ENCODE results near the gene ARNT2. TPM values are rescaled to one million over a fixed set of nuclear protein-coding genes. Genes with fewer than 3 reads are reported as not detected.

ARNT2 gene
- total RNA-seq, 1 experiment from 2014 or later = 7.4 TPM

DNA sequence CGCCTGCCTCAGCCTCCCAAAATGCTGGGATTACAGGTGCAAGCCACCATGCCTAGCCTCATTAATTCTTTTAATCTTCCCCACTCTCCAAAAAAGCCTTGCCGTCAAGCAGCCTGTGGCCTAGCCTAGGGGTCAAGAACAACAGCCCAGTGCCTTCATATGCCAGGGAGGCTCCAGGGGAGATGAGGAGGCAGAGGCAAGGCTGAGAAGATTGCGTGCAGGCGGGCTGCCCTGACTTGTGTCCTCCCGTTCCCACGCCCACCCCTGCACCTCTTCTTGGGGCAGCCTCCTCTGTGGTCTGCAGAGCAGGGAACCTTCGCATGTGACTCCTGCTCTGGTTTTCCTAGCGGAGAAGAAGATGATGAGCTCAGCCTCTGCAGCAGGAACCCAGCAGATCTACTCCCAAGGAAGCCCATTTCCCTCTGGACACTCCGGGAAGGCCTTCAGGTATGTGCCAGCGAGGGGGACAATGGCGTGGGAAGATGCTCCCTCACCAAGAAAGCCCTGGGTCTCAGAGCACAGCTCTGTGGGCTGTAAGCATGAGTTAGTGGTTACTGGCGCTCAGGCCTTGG lies 172.4 kb downstream of the ARNT2 start:
- Histone ChIP-seq H3K27me3 (no peaks in the 10 kb centered on the region), H3K9me3 (no peaks in the 10 kb centered on the region), H3K36me3 (peaks cover 5% of the 10 kb centered on the region), H3K4me3 (no peak overlapping the region)
- no peak for DNase-seq

DNA sequence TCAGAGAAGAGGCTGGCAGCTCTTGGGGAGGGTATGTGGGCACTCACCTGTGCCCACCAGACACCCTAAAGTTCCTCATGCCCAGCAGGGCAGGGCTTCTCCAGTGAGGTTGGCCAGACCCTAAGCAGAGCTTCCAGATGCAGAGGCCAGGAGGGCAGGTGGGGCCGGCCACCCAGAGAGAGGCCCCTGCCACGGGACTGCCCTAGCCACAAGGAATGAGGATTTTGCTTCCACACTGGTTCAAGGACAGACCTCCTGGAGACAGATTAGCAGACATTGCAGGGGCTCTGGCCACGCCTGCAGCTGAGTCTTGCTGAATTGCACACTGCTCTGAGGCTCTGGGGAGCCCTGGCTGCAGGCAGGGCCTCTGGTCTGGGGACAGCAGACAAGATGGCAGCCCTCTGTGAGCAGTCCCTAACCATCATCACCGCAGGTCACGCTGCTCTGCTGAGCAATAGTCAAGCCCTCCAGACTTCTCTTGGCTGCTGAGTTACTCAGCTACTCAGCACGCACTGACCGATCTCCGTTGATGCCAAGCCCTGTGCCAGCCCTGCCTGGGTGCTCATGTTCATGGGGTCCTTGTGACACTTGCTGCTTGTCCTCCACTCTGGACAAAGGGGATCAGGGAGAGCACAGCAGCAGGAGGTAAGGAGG lies 173.5 kb downstream of the ARNT2 start:
- H3K36me3 ChIP-seq = peaks cover 6% of the 10 kb centered on the region
- no peaks in the 10 kb centered on the region for H3K9me3 ChIP-seq
- no peaks in the 10 kb centered on the region for H3K27me3 ChIP-seq
- no peak overlapping the region for H3K4me3 ChIP-seq
- no peak for DNase-seq

DNA sequence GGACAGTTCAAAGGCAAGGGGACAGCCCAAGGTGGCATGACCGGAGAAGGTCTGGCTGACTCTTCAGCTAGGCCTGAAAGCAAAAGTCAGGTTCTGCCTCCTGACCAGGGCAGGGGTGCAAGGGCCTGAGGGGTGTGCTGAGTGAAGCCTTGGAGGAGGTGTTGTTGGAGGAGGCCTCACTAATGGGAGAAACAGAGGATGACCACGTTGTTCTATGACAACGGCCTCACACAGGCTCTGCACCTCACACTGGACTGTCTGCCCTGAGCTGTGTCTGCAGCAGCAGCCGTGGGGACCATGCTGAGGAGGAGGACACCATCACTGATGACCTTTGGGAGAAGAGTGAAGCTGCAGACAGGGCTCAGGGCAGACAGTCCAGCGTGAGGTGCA lies 174.0 kb downstream of the ARNT2 start:
- H3K36me3 ChIP-seq = peaks cover 6% of the 10 kb centered on the region
- no peaks in the 10 kb centered on the region for H3K9me3 ChIP-seq
- H3K27me3 ChIP-seq = no peaks in the 10 kb centered on the region

DNA sequence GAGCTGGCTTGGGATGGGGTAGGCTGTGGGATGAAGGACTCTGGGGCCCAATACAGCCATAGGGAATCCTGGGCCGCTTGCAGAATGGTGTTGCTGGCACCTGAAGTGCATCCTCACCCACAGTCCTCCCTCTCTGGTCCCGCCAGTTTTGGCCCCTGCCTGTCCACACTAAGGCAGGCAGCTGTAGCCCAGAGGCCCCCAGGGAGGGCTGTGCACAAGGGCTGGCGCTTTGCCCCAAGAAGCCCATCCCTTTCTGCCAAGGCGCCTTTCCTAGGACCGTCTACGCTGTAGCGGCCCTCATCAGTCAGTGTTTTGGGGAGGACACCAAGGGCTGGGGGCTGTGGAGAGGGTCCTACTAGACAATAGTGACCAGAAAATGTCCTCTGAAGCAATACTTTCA lies 174.7 kb downstream of the ARNT2 start:
- DNase-seq = no peak
- no peaks in the 10 kb centered on the region for H3K9me3 ChIP-seq
- no peaks in the 10 kb centered on the region for H3K27me3 ChIP-seq
- H3K36me3 ChIP-seq = peaks cover 6% of the 10 kb centered on the region
- no peak overlapping the region for H3K4me3 ChIP-seq

More for the DNA sequence above, 174.0 kb downstream of the ARNT2 start:
- H3K4me3 ChIP-seq = no peak overlapping the region
- DNase-seq = no peak

DNA sequence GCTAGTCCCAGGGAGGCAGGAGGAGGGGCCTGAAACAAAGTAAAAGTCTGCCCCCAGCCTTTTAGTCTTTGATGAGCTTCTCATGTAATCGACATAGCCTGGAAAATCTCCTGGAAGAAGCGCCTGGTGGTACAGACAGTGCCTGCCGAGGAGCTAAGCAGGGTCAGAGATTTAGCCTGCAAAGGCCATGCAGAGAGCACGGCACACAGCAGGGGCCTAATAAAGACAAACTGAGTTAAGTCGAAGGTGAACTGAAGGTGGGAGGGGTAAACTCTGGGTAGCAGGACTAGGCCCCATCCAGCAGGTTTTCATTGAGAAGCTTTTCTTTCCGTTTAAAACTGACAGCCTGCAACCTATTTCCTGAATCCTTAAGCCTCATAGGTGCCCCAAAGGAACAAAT lies 175.4 kb downstream of the ARNT2 start:
- no peaks in the 10 kb centered on the region for H3K9me3 ChIP-seq
- DNase-seq = no peak

DNA sequence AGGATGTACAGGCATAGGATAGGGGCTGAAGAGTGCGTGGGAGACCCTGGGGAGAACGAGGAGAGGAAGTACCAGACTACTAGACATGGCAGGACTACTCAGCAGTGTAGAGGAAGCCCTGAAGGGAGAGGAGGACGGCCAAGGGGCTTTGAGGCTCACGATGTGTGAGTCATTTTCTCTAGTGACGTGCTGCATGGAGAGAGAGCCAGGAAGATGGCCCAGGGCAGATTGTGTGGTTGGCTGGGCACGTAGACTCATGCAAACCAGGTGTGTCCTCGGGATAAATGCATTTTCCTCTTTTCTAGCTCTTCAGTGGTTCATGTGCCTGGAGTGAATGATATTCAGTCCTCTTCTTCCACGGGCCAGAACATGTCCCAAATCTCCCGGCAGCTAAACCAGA lies 175.9 kb downstream of the ARNT2 start:
- peak; percentile 52 for DNase-seq
- no peaks in the 10 kb centered on the region for H3K27me3 ChIP-seq
- H3K9me3 ChIP-seq = no peaks in the 10 kb centered on the region
- peaks cover 3% of the 10 kb centered on the region for H3K36me3 ChIP-seq
- H3K4me3 ChIP-seq = no peak overlapping the region

More for the DNA sequence above, 175.4 kb downstream of the ARNT2 start:
- no peaks in the 10 kb centered on the region for H3K27me3 ChIP-seq
- H3K4me3 ChIP-seq = no peak overlapping the region
- H3K36me3 ChIP-seq = peaks cover 3% of the 10 kb centered on the region

DNA sequence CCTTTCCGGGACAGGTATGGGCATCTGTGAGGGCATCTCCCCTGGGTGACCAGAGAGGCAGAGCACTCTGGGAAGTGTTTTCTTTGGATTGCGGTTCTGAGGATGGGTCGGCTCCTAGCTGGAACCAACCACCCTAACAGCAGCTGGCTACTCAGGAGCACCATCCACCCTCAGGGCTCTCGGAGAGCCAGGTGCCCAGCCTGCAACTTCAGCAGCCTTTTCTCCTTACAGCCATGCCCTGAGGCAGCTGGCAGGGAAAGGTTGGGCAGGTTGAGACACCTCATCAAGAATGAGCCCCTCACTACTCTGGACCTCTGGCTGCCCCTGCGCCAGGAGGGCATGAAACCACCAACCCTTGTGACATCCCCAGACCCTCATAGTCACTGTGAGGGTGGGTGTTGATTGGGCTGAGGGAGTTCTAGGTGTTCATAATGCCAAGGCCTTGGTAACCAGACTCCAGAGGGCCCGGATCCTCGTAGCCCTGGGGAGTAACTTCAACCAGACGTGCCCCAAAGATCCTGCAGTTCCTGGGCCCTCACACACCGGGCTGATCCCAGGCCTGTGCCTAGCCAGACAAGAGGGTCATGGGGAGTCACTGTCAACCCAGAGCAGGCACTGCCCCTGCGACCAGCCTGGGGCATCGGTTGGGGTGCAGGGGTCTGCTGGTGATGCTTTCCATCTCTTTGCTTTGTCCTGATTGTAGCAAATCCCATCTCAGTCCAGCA lies 176.5 kb downstream of the ARNT2 start:
- peaks cover 3% of the 10 kb centered on the region; the same call in 1 of the 2 replicates for H3K36me3 ChIP-seq
- H3K9me3 ChIP-seq = no peaks in the 10 kb centered on the region
- no peaks in the 10 kb centered on the region for H3K27me3 ChIP-seq
- DNase-seq = no peak
- no peak overlapping the region for H3K4me3 ChIP-seq

DNA sequence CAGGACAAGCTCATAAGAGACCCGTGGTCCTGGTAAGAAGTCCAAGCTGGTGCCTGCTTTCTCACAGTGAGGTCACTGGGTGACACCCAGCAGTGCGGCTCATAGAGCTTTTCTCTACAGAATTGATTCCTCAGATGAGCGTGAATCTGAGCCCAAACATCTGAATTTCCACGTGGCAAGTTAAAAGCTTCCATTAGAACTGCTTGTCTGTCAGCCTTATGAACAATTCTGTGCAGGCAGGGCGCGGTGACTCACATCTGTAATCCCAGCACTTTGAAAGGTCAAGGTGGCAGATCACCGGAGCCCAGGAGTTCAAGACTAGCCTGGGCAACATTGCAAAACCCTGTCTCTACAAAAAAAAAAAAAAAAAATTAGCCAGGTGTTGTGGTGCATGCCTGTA lies 177.8 kb downstream of the ARNT2 start:
- Histone ChIP-seq H3K4me3 (no peak overlapping the region), H3K9me3 (no peaks in the 10 kb centered on the region), H3K27me3 (no peaks in the 10 kb centered on the region), H3K36me3 (peaks cover 3% of the 10 kb centered on the region; the same call in 1 of the 2 replicates)
- DNase-seq = peak; percentile 16

DNA sequence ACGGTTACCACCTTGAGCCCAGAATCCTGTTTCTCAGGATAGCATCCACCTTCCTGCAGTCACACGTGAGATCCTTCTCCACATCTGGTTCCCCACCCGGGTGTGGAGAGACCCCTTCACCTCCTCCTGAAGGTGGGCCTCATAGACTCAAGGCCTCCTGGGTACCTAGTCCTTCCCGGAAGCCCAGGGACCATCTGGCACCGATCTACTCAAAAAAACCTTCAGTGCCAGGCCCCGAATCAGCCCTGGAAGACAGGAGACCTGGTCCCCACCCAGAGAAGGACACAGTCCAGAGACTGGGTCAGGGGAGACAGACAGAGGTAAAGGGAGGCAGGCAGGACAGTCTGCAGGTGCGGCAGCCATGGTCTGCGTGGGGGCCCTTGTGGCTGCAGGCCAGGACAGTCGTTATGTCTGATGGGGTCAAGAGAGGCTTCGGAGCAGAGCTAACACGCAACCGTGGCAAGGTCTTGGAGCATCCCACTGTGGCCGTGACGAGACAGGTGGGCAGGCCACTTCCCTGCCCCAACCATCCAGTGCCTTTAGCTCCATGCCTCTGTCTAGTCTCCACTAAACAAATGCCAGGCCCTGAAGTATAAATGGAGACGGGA lies 178.7 kb downstream of the ARNT2 start:
- no peaks in the 10 kb centered on the region for H3K9me3 ChIP-seq
- H3K36me3 ChIP-seq = peaks cover 3% of the 10 kb centered on the region; the same call in 1 of the 2 replicates
- H3K27me3 ChIP-seq = no peaks in the 10 kb centered on the region
- H3K4me3 ChIP-seq = no peak overlapping the region
- DNase-seq = no peak

DNA sequence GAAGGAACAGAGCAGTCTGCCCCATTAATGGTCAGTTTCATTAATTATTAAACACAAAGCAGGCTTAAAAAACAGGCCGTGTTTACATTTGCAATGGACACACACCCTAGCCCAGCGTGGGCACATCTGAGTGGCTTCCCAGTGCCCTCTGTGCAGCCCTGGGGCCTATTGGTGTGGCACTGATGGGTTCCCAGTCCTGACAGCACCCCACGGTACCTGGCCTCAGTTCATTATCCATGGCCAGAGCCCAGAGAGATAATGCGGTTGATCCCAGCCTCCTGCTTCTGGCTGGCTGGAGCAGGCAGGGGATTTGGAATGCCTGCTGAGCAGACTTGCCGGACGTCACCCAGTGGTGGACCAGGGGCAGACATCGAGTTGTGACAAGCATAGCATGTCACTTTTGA lies 180.4 kb downstream of the ARNT2 start:
- Histone ChIP-seq H3K36me3 (peaks cover 3% of the 10 kb centered on the region; the same call in 1 of the 2 replicates), H3K9me3 (no peaks in the 10 kb centered on the region), H3K4me3 (no peak overlapping the region), H3K27me3 (no peaks in the 10 kb centered on the region)
- no peak for DNase-seq

DNA sequence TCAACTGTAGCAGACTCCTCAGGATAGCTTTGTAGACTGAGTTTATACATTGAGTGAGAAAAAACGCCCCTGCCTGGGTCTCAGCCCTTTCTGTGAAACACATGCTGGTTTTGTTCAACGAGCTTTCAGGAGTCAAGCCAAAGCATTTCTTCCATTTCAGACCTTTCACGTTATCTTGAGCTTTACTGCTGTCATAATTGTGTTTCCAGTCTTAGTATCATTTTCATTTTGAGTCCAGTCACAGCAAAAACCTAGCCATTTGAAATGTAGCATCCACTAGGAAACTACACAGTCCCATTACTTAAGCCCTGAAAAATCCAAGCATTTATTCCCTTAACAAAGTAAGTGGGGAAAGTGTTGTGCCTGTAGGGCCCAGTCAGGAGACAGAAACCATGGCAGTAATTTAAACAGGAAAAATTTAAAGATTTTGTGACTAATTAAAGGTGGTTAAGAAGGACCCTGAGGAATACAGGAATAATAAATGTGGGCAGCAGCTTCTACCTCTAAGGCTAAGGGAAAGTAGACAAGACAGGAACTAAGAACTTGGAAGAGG lies 180.9 kb downstream of the ARNT2 start:
- H3K27me3 ChIP-seq = no peaks in the 10 kb centered on the region
- no peak for DNase-seq
- no peaks in the 10 kb centered on the region for H3K9me3 ChIP-seq
- H3K4me3 ChIP-seq = no peak overlapping the region
- H3K36me3 ChIP-seq = peaks cover 3% of the 10 kb centered on the region; the same call in 1 of the 2 replicates

DNA sequence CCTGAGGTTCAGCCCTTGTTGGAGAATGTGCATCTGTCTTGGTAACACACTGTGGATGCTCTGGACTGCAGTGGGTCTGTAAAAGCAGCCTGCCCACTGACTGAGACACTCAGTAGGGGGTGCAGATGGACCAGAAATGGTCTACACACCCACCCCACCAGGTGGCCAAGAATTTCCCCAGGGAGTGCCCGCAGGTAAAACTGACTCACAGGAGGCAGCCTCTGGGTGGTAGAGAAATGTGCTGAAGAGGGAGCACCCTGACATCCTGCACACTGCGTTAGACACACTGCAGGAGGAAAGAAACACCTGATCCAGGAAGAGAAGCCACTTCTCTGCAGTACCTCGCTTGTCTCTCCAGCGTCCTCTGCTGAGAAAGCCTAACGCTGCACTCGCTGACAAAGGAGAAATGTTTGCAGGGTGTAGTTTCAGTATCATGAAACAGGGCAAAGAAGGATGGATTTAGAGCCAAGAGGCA lies 181.4 kb downstream of the ARNT2 start:
- no peak overlapping the region for H3K4me3 ChIP-seq
- H3K9me3 ChIP-seq = no peaks in the 10 kb centered on the region
- H3K36me3 ChIP-seq = peaks cover 3% of the 10 kb centered on the region; the same call in 1 of the 2 replicates
- no peak for DNase-seq
- no peaks in the 10 kb centered on the region for H3K27me3 ChIP-seq

DNA sequence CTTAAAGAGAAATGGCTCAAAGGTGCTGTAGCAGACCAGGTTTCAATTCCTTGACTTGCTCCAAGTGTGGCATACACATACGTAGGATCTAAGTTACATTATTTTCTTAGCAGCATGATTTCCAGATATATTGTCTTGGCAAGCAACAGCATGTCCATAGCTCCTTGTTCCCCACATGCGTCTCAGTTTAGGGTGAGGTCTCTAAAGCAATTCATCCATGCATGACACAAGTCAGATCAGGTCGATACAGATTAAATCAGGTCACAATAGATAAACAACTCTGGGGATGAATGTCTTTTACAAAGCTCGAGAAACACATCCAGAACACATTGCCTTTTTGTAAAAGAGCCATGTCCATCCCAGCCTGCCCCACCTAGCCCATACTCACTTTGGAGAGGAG lies 182.0 kb downstream of the ARNT2 start:
- H3K4me3 ChIP-seq = no peak overlapping the region
- H3K9me3 ChIP-seq = no peaks in the 10 kb centered on the region
- no peaks in the 10 kb centered on the region for H3K27me3 ChIP-seq
- H3K36me3 ChIP-seq = peaks cover 3% of the 10 kb centered on the region; the same call in 1 of the 2 replicates
- DNase-seq = no peak

DNA sequence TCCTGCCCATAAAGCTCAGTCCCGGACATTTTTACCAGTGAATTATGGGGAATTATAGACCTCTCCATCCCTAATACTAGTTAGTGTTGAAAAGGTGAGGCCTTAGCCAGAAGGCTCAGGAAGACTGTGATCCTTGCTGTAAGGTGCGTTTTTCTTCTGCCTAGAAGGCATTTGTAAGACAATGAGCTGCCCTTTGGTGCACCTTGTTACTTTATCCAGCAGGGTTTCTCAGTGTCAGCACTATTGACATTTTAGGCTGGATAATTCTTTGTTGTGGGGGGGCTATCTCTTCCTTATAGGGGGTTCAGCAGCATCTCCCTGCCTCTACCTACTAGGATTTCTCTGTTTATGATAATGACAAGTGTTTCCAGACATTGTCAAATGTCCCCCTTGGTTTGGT lies 182.8 kb downstream of the ARNT2 start:
- no peaks in the 10 kb centered on the region; the same call in 1 of the 2 replicates for H3K36me3 ChIP-seq
- no peak for DNase-seq
- no peak overlapping the region for H3K4me3 ChIP-seq
- no peaks in the 10 kb centered on the region for H3K27me3 ChIP-seq
- no peaks in the 10 kb centered on the region for H3K9me3 ChIP-seq

DNA sequence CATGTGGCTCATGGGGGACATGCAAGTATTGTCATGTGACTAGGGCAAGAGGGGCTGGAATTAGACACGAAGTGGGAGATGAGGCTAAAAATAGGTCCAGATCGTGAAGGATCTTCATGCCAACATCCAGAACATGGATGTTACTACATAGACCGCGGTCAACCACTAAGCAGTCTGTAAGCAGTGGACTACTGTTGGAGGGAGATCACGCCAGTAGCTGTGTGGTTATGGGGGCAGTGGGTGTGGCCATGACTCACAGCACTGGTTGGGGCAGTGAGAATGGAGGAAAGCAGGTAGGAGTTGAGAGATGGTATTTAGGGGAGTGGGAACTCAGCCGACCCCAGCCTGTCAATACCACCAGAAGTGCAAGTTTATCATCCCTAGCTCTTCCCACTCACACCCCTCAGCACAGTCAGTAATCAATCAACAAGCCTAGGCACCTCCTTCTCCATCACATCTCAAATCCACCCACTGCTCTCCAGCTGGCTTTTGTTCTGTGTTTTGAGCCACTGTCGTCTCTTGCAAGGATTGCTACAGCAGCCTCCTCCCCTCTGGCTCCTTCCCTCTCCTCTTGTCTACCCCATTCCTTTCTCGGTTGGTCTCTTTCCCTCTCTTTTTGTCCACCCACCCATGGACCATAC lies 183.8 kb downstream of the ARNT2 start:
- Histone ChIP-seq H3K9me3 (no peaks in the 10 kb centered on the region), H3K4me3 (no peak overlapping the region), H3K36me3 (no peaks in the 10 kb centered on the region; the same call in 1 of the 2 replicates), H3K27me3 (no peaks in the 10 kb centered on the region)
- no peak for DNase-seq

DNA sequence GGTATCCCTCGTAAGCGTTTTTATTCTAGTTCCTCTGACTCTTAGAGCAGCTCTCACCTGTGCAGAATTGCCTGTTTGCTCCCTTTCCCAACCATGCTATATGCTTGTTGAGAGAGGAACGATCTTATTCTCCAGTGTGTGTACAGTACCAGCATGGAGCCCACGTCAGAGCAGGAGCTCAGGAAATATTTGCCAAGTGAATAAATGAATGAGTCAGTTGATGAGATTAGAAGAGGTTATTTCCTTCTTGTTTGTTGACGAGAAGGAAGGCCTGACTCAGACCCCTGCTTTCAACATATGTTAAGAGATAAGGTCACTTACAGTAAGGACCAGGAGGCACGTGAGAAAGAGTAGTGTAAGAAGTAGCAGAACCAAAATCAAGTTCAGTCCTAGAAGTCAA lies 184.6 kb downstream of the ARNT2 start:
- Histone ChIP-seq H3K9me3 (no peaks in the 10 kb centered on the region), H3K4me3 (no peak overlapping the region), H3K36me3 (no peaks in the 10 kb centered on the region; the same call in 1 of the 2 replicates), H3K27me3 (no peaks in the 10 kb centered on the region)
- peak; percentile 51 for DNase-seq
